Prostate gland (tissue), 2 donors: ENCODE results near the gene IQGAP3. TPM values are rescaled to one million over a fixed set of nuclear protein-coding genes. Genes with fewer than 3 reads are reported as not detected.
"Not testable (repeated sequence)": the region's sequence is repeated elsewhere in the genome, so short reads cannot be mapped to it uniquely, and the experiment has no call there.

ENCODE experiments used
- DNase-seq: peaks from one replicate; pipeline ENCODE4 v3.0.0-alpha.2; 2019; ENCODE audit warnings: low spot score
- H3K27ac ChIP-seq, 2 donors: fragments of 200-600 bp; sonication (generic); 2 replicates each; pipeline ENCODE4 v1.5.1; 2017 to 2019
- H3K27me3 ChIP-seq: fragments of 200-600 bp; sonication (generic); replicated peaks from 2 replicates; pipeline ENCODE4 v1.5.1; 2019; ENCODE audit not compliant: insufficient read depth
- H3K36me3 ChIP-seq, 2 donors: fragments of 200-600 bp; sonication (generic); 1 replicate in 1 of 2; 2 replicates in 1 of 2; pipeline versions ENCODE4 v1.5.1 to v1.8.1; 2017 to 2019
- H3K4me1 ChIP-seq: fragments of 200-600 bp; sonication (generic); replicated peaks from 2 replicates; pipeline ENCODE4 v1.5.1; 2019
- H3K4me3 ChIP-seq, 2 donors: fragments of 200-600 bp; sonication (generic); 2 replicates each; pipeline ENCODE4 v1.5.1; 2017 to 2019
- H3K9me3 ChIP-seq: fragments of 200-600 bp; sonication (generic); 2 replicates; pipeline ENCODE4 v1.5.1; 2017
- POLR2A ChIP-seq: fragments of 450-650 bp; IDR thresholded peaks from one replicate; pipeline ENCODE4 v1.6.1; 2016; ENCODE audit warnings: antibody characterized with exemption, mild to moderate bottlenecking
- POLR2AphosphoS5 ChIP-seq: sonication (generic); formaldehyde crosslinking; IDR thresholded peaks from one replicate; pipeline ENCODE4 v1.6.1; 2017; ENCODE audit warnings: antibody characterized with exemption
- WGBS: methylation state at CpG from one replicate; pipeline ENCODE4 v1.1.5; 2018; 5-methylcytosine and 5-hydroxymethylcytosine counted together
- intact Hi-C: fragments of 100-400 bp; cut with DNase I; formaldehyde crosslinking; loops from one replicate; pipeline ENCODE4 v1.14.2; 2022
- total RNA-seq, 2 donors: library from RNA; depleted of rRNA; stranded (reverse); fragments of >200 nt; gene quantifications; one replicate each; pipeline ENCODE4 v1.1.0, GENCODE V29; 2016
- TF ChIP-seq, protein P1 (sequence below), 4 experiments: fragments of 200-600 bp in 2 of 4; fragments of 450-650 bp in 2 of 4; sonication (generic) in 2 of 4; IDR thresholded peaks; 1 replicate in 3 of 4; 2 replicates in 1 of 4; pipeline ENCODE4 v1.5.1; 2016 to 2019; ENCODE audit warnings: antibody characterized with exemption in 4 of 4, mild to moderate bottlenecking in 2 of 4, moderate library complexity in 2 of 4

The IQGAP3 gene
- total RNA-seq, 2 donors from 2014 or later, result 1.5 to 3.0 TPM

DNA sequence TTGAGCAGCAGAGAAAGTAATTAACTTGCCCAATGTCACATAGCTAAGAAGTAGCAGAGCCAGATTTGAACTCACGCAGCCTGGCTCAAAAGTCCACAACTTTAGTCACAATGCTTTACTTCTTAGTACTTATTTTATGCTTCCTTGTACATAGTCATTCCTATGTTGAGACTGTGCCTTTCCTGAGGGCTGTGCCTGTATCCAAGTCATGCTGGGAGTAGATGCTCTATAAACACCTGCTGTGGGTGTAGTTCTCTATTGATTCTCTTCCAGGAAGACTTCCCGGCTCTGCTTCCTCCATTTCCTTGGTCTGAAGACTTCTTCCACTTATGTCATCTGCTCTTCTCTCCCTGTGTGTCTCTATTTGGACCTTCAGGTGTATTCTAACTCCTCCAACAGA lies 16.6 kb downstream of the IQGAP3 start:
- H3K4me1 ChIP-seq, result no peaks in the 10 kb centered on the region
- TF ChIP-seq POLR2AphosphoS5 (no peak), POLR2A (no peak)
- TF ChIP-seq, protein P1, sequence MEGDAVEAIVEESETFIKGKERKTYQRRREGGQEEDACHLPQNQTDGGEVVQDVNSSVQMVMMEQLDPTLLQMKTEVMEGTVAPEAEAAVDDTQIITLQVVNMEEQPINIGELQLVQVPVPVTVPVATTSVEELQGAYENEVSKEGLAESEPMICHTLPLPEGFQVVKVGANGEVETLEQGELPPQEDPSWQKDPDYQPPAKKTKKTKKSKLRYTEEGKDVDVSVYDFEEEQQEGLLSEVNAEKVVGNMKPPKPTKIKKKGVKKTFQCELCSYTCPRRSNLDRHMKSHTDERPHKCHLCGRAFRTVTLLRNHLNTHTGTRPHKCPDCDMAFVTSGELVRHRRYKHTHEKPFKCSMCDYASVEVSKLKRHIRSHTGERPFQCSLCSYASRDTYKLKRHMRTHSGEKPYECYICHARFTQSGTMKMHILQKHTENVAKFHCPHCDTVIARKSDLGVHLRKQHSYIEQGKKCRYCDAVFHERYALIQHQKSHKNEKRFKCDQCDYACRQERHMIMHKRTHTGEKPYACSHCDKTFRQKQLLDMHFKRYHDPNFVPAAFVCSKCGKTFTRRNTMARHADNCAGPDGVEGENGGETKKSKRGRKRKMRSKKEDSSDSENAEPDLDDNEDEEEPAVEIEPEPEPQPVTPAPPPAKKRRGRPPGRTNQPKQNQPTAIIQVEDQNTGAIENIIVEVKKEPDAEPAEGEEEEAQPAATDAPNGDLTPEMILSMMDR (IDR thresholded peaks at IDR 0.05), result no peak
- no peak for DNase-seq
- no peaks in the 10 kb centered on the region for H3K27me3 ChIP-seq
- WGBS, result 77% methylated on average over 2 of the region's 2 CpGs
- intact Hi-C loops, result no loop called here
- no peak overlapping the region for H3K4me3 ChIP-seq
- H3K9me3 ChIP-seq, result no peaks in the 10 kb centered on the region
- H3K27ac ChIP-seq, result no peak overlapping the region
- no peaks in the 10 kb centered on the region for H3K36me3 ChIP-seq

DNA sequence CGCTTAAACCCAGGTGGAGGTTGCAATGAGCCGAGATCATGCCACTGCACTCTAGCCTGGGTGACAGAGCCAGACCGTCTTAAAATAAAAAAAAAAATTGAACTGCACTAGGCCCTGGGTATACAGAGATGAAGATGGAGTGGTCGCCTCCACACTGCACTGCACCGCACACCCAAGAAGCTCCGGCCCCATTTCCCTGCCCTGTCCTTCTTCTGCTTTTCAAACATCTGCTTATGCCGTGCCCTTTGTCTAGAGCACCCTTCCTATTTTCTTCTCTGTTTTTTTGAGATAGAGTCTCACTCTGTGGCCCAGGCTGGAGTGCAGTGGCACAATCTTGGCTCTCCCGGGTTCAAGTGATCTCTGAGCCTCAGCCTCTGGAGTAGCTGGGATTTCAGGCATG lies 17.4 kb downstream of the IQGAP3 start:
- 86% methylated on average over 8 of the region's 8 CpGs for WGBS
- no peak for DNase-seq
- no peaks in the 10 kb centered on the region for H3K36me3 ChIP-seq
- H3K4me1 ChIP-seq, result no peaks in the 10 kb centered on the region
- H3K9me3 ChIP-seq, result no peaks in the 10 kb centered on the region
- H3K27me3 ChIP-seq, result no peaks in the 10 kb centered on the region
- TF ChIP-seq POLR2AphosphoS5 (no peak), POLR2A (no peak)
- TF ChIP-seq, protein P1 (IDR thresholded peaks at IDR 0.05), result no peak
- intact Hi-C loops, result loop anchor here (5.0 kb wide), 1 partner anchor 43 kb away; no protein-coding TSS in a partner anchor
- no peak overlapping the region for H3K4me3 ChIP-seq
- H3K27ac ChIP-seq, result no peak overlapping the region

DNA sequence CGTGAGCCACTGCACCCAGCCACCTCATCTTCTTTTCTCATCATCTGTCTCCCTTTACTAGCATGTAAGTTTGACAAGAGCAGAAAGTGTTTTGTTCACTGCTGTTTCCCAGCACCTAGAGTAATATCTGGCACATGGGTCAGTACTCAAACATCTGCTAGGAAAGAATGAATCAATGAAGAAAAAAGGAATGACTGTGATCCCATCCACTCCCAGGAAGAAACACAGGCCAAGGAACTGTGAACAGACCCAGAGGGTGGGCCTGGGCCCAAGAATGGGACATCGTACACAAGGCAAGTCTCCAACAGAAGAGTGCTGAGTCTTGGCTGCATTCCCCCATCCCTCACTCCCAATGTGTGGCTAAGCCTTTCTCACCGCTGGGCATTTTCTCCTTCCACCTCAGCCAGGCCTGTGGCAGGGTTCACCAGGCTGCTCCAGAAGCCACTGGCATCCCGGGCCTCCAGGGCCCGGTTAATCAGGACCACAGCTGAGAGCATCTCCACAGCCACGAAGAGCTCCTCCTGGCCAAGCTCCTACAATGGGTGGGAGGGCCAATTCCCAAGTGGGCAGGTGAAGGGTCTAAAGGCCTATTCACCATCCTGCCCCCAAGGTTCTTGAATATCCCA lies 18.4 kb downstream of the IQGAP3 start:
- H3K36me3 ChIP-seq, result no peaks in the 10 kb centered on the region
- no peak overlapping the region for H3K27ac ChIP-seq
- TF ChIP-seq, protein P1 (IDR thresholded peaks at IDR 0.05), result no peak
- TF ChIP-seq POLR2A, result no peak
- no peak for TF ChIP-seq POLR2AphosphoS5
- no peak overlapping the region for H3K4me3 ChIP-seq
- WGBS, result 80% methylated on average over 6 of the region's 6 CpGs
- no peaks in the 10 kb centered on the region for H3K9me3 ChIP-seq
- intact Hi-C loops, result loop anchor here (5.0 kb wide), 1 partner anchor 42 kb away; no protein-coding TSS in a partner anchor
- no peaks in the 10 kb centered on the region for H3K27me3 ChIP-seq
- no peak for DNase-seq
- no peaks in the 10 kb centered on the region for H3K4me1 ChIP-seq

DNA sequence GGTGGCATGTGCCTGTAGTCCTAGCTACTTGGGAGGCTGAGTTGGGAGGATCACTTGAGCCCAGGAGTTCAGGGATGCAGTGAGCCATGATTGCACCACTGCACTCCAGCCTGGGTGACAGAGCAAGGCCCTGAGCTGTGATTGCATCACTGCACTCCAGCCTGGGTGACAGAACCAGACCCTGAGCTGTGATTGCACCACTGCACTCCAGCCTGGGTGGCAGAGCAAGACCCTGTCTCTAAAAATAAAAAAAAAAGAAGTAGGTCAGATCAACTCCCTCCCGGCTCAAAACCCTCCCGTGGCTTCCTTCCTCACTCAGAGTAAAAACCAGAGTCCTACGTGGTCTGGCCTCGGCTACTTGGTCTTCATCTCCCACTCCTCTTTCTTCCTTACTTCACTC lies 19.4 kb downstream of the IQGAP3 start:
- H3K27me3 ChIP-seq, H3K4me3 ChIP-seq, H3K4me1 ChIP-seq, H3K27ac ChIP-seq, H3K9me3 ChIP-seq, DNase-seq, H3K36me3 ChIP-seq: not testable (repeated sequence)
- WGBS, result 90% methylated on average over 4 of the region's 4 CpGs
- intact Hi-C loops, result loop anchor here (5.0 kb wide), 1 partner anchor 41 kb away; no protein-coding TSS in a partner anchor

- intact Hi-C loops, result loop anchor here (5.0 kb wide), 1 partner anchor 40 kb away; no protein-coding TSS in a partner anchor
- no peak for TF ChIP-seq POLR2AphosphoS5
- TF ChIP-seq, protein P1 (IDR thresholded peaks at IDR 0.05), result no peak
- DNase-seq, result no peak
- no peaks in the 10 kb centered on the region for H3K27me3 ChIP-seq
- H3K4me1 ChIP-seq, result no peaks in the 10 kb centered on the region
- WGBS, result 69% methylated on average over 5 of the region's 5 CpGs
- H3K36me3 ChIP-seq, result no peaks in the 10 kb centered on the region
- no peaks in the 10 kb centered on the region for H3K9me3 ChIP-seq
- H3K4me3 ChIP-seq, result no peak overlapping the region
- H3K27ac ChIP-seq, result no peak overlapping the region
These were observed 19.8 kb downstream of the IQGAP3 start for GRCh38 chr1:156552518-156552917.
